ENCODE results near the gene ZNF660. TPM values are rescaled to one million over a fixed set of nuclear protein-coding genes. Genes with fewer than 3 reads are reported as not detected.
"Not testable (repeated sequence)": the region's sequence is repeated elsewhere in the genome, so short reads cannot be mapped to it uniquely, and the experiment has no call there.

ZNF660 gene
- total RNA-seq = 1.4 and 5.4 TPM in 2 replicates

DNA sequence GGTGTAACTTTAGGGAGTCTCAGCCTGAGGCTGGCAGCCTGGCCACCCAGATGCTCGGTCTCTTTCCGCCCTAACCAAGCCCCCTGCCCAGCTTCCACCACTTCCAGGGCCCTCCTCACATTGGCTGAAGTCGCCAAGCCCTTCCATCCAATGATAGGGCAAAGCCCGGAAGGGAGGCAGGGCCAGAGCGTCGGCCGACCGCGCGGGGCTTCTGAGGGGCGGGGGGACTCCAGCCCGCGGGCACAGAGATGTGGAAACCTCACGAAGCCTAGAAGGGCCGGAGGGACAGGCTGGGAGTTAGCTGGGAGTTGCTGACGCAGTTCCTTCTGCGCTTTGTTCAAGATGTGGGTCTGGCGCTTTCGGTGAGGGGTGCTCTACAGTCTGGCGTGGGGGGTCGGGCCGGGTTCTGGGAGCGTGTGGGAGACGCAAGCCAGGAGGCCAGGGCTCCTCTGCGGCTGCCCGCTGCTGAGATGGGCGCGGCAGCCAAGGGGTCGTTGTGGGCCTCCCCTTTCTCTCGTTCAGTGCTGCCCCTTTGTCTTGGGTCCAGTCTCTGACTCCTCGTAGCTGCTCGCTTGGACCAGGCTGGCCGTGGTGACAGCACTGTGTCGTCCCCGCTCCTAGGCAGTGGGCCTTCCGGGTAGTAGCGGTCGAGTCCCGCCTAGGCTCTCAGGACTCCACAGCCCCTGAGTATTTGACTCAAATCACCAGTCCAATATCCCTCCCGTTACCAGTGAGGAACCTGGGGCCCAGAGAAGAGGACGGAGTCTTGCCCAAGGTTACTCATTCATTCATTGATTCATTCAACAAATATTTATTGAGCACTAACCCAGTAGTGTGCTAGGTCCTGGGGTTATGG, at the start of gene ZNF660:
Gene ZNF660, plus strand, starts transcription at position 319 of the 856 bp plus-strand sequence. CDS start 9,230 bp downstream, outside the sequence.
- DNase-seq (ENCODE audit: low read depth) = peak; percentile 74

DNA sequence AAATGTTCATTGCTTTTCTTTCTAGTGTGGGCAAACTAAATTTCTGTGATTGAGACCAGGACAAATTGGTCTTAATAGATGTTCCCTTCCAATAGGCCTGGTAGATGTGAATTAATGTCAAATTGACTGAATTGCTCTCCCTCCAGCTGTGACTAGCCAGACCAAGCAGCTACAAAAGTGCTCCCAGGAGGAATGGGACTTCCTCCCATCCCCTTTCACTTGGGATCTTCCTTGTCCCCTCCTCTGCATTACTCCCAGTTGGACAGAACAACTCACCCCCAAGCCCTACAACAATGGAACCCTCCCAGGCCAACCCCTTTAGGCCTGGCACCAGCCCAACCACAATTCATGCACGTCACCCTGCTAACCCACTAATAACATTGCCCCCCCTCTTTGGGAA, 49.4 kb upstream of the ZNF660 start:
- no peak for DNase-seq (ENCODE audit: low read depth)

DNA sequence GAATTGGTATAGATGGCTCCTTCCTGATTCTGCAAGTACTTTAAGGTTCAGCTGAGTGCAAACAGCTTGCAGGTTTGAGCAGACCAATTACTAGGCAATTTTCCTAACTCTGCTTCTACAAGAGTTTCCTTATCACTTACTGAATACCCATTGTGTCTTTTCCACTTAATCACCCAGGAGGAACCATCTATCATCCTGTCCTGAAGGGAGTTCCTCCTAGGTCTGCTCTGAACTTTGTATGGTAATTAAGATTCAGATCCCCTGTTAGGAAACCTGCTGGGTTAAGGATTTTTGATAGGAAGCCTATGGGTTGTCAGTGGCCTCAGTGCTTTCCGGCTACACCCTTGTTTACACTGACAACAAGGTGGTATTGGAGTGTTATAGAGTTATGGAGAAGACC, 40.0 kb upstream of the ZNF660 start:
- not testable (repeated sequence) for DNase-seq (ENCODE audit: low read depth)

DNA sequence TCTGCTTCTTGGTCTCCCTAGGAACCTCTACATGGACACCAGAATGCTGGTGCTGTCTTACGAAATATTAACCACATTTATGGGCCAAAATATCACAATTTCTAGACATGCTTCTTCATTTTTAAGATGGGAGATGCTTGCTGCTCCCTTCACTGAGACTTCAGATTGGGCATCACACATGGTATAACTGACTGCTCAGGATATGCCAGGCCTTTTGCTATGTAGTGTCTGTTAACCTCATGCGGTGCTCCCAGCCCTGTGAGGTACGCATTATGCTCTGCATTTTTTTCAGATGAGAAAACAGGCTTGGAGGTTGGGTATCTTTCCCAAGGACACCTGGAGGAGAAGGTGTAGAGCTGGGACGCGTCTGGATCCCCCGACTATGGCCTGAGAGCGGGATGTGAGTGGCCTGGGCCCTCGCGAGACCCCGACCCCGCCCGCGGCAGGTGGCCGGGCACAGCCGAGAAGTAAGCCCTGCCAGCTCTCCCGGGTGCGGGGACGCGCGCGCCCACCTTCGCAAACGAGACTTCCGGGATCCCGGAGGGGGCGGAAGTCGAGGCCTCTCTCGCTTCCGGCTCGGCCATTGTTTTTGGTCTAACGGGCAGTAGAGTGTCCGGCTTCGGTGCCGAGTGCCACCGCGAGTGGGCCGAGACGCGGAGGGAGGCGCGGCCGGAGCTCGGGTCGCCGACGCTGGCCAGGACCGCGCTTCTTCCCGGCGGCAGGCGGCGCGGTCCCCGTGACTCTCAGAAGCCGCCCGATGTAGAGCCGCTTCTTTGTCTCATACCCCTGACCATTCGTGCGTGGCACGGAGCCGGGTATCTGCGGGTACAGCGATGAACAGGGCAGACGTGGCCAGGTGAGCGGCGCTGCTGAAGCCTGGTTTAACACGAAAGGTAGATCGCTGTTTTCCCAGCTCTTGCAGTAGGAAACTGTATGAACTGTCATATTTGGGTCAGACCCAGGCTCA, 29.9 kb upstream of the ZNF660 start, which contains the start of gene ZKSCAN7:
Gene ZKSCAN7, plus strand, starts transcription at position 568 of the 967 bp plus-strand sequence. CDS start 1,855 bp downstream, outside the sequence.
- peak; percentile 22 for DNase-seq (ENCODE audit: low read depth)

DNA sequence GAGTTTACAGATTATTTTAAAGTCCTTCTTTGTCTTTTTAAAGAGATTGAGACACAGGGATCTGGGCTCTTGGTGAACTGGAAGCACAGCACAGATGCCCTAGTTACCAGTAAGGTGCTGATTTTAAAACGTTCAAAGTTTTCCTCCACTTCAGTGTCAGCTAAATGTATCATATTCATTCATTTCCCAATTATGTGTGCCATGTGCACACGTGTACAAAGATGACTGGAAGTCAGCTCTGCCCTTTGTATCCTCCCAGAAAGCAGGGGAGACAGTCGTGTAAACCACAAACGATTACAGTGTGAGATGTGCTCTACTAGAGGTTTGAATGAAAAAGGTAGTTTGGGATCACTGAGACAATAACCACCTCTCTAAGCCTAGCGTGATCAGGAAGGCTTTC, 29.0 kb upstream of the ZNF660 start:
- peak; percentile 4 for DNase-seq (ENCODE audit: low read depth)

- no peak for DNase-seq (ENCODE audit: low read depth)
These were observed 27.7 kb upstream of the ZNF660 start for GRCh38 chr3:44557074-44557473.

DNA sequence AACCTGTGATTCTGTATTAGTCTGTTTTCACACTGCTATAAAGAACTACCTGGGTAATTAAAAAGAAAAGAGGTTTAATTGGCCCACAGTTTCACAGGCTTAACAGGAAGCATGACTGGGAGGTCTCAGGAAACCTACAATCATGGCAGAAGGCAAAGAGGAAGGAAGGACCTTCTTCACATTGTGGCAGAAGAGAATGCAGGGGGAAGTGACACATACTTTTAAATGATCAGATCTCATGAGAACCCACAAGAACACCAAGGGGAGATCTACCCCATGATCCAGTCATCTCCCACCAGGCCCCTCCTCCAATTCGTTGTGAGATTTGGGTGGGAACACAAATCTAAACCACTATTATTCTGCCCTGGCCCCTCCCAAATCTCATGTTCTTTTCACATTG, 23.7 kb upstream of the ZNF660 start:
- DNase-seq (ENCODE audit: low read depth) = no peak

GRCh38 chr3:44562147-44562546, 22.6 kb upstream of the ZNF660 start:
- no peak for DNase-seq (ENCODE audit: low read depth)

- no peak for DNase-seq (ENCODE audit: low read depth)
These were observed 16.2 kb upstream of the ZNF660 start for GRCh38 chr3:44568561-44568960.

DNA sequence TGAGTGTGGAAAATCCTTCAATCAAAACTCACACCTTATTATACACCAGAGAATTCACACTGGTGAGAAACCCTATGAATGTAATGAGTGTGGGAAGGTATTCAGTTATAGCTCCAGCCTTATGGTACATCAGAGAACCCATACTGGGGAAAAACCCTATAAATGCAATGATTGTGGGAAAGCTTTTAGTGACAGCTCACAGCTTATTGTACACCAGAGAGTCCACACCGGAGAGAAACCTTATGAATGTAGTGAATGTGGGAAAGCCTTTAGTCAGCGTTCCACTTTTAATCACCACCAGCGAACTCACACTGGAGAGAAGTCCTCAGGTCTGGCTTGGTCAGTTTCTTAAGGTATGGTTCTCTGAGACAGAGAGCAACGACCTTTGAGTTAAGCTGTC, 13.7 kb upstream of the ZNF660 start:
- no peak for DNase-seq (ENCODE audit: low read depth)

DNA sequence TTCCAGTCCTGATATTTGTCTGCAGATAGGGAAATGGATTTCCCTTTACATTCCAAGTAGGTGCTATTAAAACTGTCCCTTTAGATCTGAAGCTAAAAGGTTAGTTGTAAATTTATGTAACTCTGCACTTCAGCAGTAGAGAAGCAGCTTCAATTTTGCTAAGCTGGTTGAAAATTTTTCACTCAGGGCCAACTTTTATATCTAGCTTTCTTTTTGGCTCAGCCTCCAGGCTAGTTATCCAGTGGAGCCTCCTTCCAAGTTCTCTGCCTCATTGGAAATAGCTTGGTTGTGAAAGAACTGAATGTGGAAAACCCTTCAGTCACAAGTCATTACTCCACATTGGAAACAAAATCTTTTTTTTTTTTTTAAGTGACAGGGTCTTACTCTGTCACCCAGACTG, 8.2 kb upstream of the ZNF660 start:
- no peak for DNase-seq (ENCODE audit: low read depth)

DNA sequence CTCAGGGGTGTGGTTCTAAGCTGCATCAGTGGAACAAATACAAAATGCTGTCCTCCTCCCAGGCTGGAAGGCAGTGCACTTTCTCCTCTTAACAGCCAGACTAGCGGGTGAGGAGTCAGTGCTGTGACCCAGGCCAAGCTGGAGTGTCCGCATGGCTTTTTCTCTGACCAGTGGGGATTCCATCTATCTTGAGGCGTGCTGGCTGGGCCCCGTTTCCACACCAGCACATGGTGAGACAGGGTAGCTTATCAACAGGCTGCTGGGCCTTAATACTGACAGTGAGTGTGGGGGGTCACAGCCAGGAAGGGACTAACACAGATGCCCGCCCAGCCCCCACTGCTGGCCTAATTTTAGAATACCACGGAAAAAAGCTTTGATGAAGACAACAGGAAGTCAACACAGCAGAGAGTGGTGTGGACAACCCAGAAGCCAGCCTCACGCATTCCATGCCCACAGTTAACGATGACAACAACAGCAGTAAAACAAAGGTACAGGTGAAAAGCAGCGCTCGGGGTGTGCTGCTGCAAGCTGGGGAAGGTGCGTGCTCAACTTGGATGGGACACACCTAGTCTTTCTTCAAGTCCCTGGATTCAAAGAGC, 7.3 kb upstream of the ZNF660 start:
- not testable (repeated sequence) for DNase-seq (ENCODE audit: low read depth)

GRCh38 chr3:44578316-44578715, 6.4 kb upstream of the ZNF660 start:
- DNase-seq (ENCODE audit: low read depth) = not testable (repeated sequence)

DNA sequence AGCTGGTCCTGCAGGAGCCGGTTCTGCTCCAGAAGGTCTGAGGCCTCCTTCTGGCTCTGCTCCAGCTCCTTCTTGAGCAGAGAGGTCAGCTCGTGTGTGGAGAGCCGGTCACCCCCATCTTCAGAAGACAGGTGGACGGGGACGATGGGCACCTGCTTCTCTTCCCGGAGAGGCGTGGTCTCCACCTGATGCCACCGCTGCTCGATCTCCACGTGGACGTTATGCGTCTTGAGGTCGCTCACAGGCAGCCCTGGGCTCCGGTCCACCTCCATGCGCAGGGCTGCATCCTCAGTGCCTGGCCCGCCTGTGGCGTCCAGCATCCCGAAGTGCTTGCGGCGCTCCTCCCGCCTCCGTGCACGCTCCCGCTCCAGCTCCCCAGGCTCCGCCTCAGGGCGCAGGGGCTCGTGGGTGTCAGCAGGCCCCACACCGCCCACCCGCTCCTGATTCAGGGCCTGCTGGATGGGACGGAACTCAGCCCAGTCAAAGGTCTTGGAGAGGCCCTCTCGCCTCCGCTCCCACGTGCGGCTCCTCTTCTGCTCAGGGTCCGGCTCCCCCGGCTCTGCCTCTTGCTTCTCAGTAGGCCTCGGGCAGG, 5.7 kb upstream of the ZNF660 start:
- not testable (repeated sequence) for DNase-seq (ENCODE audit: low read depth)

DNA sequence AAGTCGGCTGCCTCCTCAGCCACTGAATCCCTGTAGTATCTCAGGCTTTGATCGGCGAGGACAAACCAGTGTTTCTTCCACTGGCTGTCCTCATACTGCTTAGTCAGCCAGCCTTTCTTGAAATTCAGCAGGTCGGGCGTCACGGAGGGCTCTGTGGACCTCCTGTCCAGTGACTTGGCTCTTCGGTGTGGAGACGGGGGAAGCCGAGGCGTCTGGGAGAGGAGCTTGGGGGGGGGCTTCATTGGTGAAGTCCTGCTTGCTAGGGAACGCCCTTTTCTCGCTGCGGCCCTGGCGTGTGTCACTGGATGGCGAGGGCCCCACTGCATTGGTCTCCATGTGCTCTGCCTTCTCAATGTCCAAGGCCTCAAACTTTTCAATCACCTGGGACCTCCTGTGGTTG, 5.0 kb upstream of the ZNF660 start:
- DNase-seq (ENCODE audit: low read depth) = not testable (repeated sequence)

DNA sequence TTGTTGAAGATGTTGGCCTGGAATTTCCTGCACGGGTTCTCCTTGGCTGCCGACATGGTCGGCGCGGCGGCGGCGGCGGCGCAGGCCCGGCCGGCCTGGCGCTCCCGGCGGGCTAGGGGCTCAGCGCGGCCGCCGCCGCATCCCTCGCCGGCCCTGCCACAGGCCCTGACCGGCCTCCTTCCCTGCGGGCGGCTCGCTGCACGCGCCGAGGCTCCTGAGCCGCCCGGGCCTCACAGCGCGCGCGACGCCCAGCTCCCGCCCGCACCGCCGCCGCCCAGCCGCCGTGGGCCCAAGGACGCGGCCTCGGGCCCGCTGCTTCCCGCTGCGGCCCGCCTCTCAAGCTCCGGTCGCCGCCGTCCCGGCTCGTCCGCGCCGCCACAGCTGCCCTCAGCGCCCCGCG, 3.8 kb upstream of the ZNF660 start:
- DNase-seq (ENCODE audit: low read depth) = not testable (repeated sequence)

GRCh38 chr3:44596621-44597020, 11.9 kb downstream of the ZNF660 start:
- no peak for DNase-seq (ENCODE audit: low read depth)

GRCh38 chr3:44601749-44602148, 17.0 kb downstream of the ZNF660 start:
- DNase-seq (ENCODE audit: low read depth) = no peak

GRCh38 chr3:44612678-44613077, 27.9 kb downstream of the ZNF660 start:
- no peak for DNase-seq (ENCODE audit: low read depth)

DNA sequence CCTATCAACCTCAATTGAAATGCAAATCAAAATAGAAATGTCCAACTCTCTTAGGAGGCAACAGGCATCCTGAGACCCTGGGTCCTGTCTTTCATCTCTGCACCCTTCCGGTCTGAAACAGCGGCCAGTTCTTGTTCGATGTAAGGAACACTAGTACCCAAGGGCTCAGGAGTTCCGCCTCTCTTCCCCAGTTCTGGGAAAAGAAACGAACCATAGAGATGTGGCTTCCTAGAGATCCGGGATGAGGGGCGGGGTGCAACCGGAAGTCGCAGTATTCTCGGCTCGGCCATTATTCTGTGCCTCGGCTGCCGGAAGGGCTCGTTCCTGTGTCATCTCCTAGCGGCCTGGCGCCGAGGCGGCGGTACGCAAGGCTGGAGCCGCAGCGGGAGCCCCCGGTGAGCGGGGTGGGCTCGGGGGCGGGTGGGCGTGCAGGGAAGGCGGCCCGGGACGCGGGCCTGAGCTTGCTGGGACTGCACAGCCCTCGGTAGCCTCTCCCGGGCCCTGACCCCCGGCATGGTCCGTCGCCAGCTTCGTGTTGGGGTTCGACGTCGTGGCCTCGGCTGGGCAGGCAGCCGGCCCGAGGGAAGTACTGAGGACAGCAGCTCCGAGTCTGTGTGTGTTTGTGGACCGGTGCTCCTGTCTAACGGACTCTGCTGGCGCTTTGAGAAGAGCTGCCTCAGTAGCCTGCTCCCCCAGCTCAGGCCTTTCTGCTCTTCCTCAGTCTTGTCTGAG, 40.2 kb downstream of the ZNF660 start, which contains the start of gene ZNF197:
Gene ZNF197, plus strand, starts transcription at position 288 of the 732 bp plus-strand sequence. CDS start 4,119 bp downstream, outside the sequence.
- DNase-seq (ENCODE audit: low read depth) = peak; percentile 84

GRCh38 chr3:44628716-44629115, 44.0 kb downstream of the ZNF660 start:
- DNase-seq (ENCODE audit: low read depth) = no peak
